HG03064 (cell line): Measurements from ENCODE around the gene STK35.

ENCODE experiments used
- ATAC-seq: cut with Tn5 transposase; IDR thresholded peaks from one replicate; pipeline ENCODE4 v1.9.1; 2021; ENCODE audit warnings: low read depth; ENCODE audit not compliant: unreplicated experiment

STK35 gene

GRCh38 chr20:2132461-2132901, 30.9 kb downstream of the STK35 start:
- ATAC-seq = no peak

- no peak for ATAC-seq
Measured at GRCh38 chr20:2133318-2134183, 31.9 kb downstream of the STK35 start.

- no peak for ATAC-seq
Measured at GRCh38 chr20:2135013-2135412, 33.4 kb downstream of the STK35 start.

- ATAC-seq = no peak
Measured at GRCh38 chr20:2136275-2136674, 34.6 kb downstream of the STK35 start.

- no peak for ATAC-seq
Measured at GRCh38 chr20:2137552-2138201, 36.0 kb downstream of the STK35 start.

GRCh38 chr20:2138396-2138795, 36.8 kb downstream of the STK35 start:
- ATAC-seq = no peak

GRCh38 chr20:2139250-2139649, 37.6 kb downstream of the STK35 start:
- ATAC-seq = no peak

- no peak for ATAC-seq
Measured at GRCh38 chr20:2139736-2140135, 38.1 kb downstream of the STK35 start.

- ATAC-seq = no peak
Measured at GRCh38 chr20:2140561-2140960, 38.9 kb downstream of the STK35 start.

GRCh38 chr20:2141600-2142575, 40.3 kb downstream of the STK35 start:
- ATAC-seq = no peak

GRCh38 chr20:2142649-2143048, 41.0 kb downstream of the STK35 start:
- ATAC-seq = no peak

- no peak for ATAC-seq
Measured at GRCh38 chr20:2143594-2143993, 42.0 kb downstream of the STK35 start.

- ATAC-seq = no peak
Measured at GRCh38 chr20:2144850-2145249, 43.2 kb downstream of the STK35 start.

- ATAC-seq = no peak
Measured at GRCh38 chr20:2145376-2145775, 43.7 kb downstream of the STK35 start.

GRCh38 chr20:2146080-2146867, 44.6 kb downstream of the STK35 start:
- ATAC-seq = no peak

GRCh38 chr20:2149507-2149906, 47.9 kb downstream of the STK35 start:
- ATAC-seq = no peak

- ATAC-seq = no peak
Measured at GRCh38 chr20:2150660-2151059, 49.0 kb downstream of the STK35 start.

- ATAC-seq = no peak
Measured at GRCh38 chr20:2151858-2152281, 50.2 kb downstream of the STK35 start.

- ATAC-seq = no peak
Measured at GRCh38 chr20:2152317-2152716, 50.7 kb downstream of the STK35 start.

- no peak for ATAC-seq
Measured at GRCh38 chr20:2153326-2153725, 51.7 kb downstream of the STK35 start.
